ENCODE measurements around the gene FOLR3.
"Not testable (repeated sequence)": the region's sequence is repeated elsewhere in the genome, so short reads cannot be mapped to it uniquely, and the experiment has no call there.

FOLR3 gene

GRCh38 chr11:72124046-72124445 lies 11.5 kb upstream of the FOLR3 start:
- DNase-seq = no peak

GRCh38 chr11:72125956-72126355 lies 9.6 kb upstream of the FOLR3 start:
- DNase-seq = no peak

- no peak for DNase-seq
Measured at GRCh38 chr11:72127923-72128322, 7.6 kb upstream of the FOLR3 start.

- no peak for DNase-seq
Measured at GRCh38 chr11:72129381-72129780, 6.1 kb upstream of the FOLR3 start.

GRCh38 chr11:72132646-72133045 lies 2.9 kb upstream of the FOLR3 start:
- no peak for DNase-seq

GRCh38 chr11:72135891-72136683 lies 562 bp downstream of the FOLR3 start:
- DNase-seq = no peak

GRCh38 chr11:72136684-72137262 lies 1.2 kb downstream of the FOLR3 start:
- no peak for DNase-seq

GRCh38 chr11:72138821-72139390 lies 3.4 kb downstream of the FOLR3 start:
- no peak for DNase-seq

GRCh38 chr11:72139500-72139899 lies 4.0 kb downstream of the FOLR3 start:
- no peak for DNase-seq

GRCh38 chr11:72140661-72141060 lies 5.1 kb downstream of the FOLR3 start:
- DNase-seq = no peak

GRCh38 chr11:72141066-72141465 lies 5.5 kb downstream of the FOLR3 start:
- no peak for DNase-seq

- not testable (repeated sequence) for DNase-seq
Measured at GRCh38 chr11:72142086-72142485, 6.6 kb downstream of the FOLR3 start.

- not testable (repeated sequence) for DNase-seq
Measured at GRCh38 chr11:72142543-72142942, 7.0 kb downstream of the FOLR3 start.

GRCh38 chr11:72144807-72145565 lies 9.5 kb downstream of the FOLR3 start:
- DNase-seq = no peak

- DNase-seq = no peak
Measured at GRCh38 chr11:72146625-72147024, 11.1 kb downstream of the FOLR3 start.

GRCh38 chr11:72150882-72151281 lies 15.4 kb downstream of the FOLR3 start:
- no peak for DNase-seq

GRCh38 chr11:72153874-72154273 lies 18.3 kb downstream of the FOLR3 start:
- DNase-seq = not testable (repeated sequence)

- no peak for DNase-seq
Measured at GRCh38 chr11:72154816-72155215, 19.3 kb downstream of the FOLR3 start.

GRCh38 chr11:72155751-72156150 lies 20.2 kb downstream of the FOLR3 start:
- no peak for DNase-seq

- no peak for DNase-seq
Measured at GRCh38 chr11:72157131-72157530, 21.6 kb downstream of the FOLR3 start.

- DNase-seq = no peak
Measured at GRCh38 chr11:72160319-72160718, 24.8 kb downstream of the FOLR3 start.

GRCh38 chr11:72162891-72163492 lies 27.5 kb downstream of the FOLR3 start:
- no peak for DNase-seq

GRCh38 chr11:72164187-72164586 lies 28.7 kb downstream of the FOLR3 start:
- not testable (repeated sequence) for DNase-seq

Data from activated effector memory CD4-positive, alpha-beta T cell treated with anti-CD3 and anti-CD28 coated beads, Interleukin-2, amount 50 U/mL, for 16 hours (primary cell).